Mesendoderm (in vitro differentiated cells): ENCODE results near the gene ZNF579.

Experiments
- DNase-seq: peaks from one replicate; pipeline ENCODE4 v3.0.0; 2013
- H2AK5ac ChIP-seq: 2 replicates; pipeline ENCODE4 v1.6.1; 2013; ENCODE audit warnings: low read length, inconsistent platforms
- H2BK120ac ChIP-seq: 2 replicates; pipeline ENCODE4 v1.6.1; 2013; ENCODE audit warnings: low read depth, mild to moderate bottlenecking, low read length, moderate library complexity, mixed read lengths
- H2BK15ac ChIP-seq: replicated peaks from 2 replicates; pipeline ENCODE4 v1.6.1; 2013; ENCODE audit warnings: low read depth, mild to moderate bottlenecking, moderate library complexity
- H2BK5ac ChIP-seq: 2 replicates; pipeline ENCODE4 v1.6.1; 2013; ENCODE audit warnings: low read length, inconsistent platforms
- H3K18ac ChIP-seq: 2 replicates; pipeline ENCODE4 v1.6.1; 2013; ENCODE audit warnings: mild to moderate bottlenecking, low read length, mixed read lengths
- H3K23ac ChIP-seq: one replicate; pipeline ENCODE4 v1.6.1; 2013; ENCODE audit warnings: low read length
- H3K27ac ChIP-seq: 2 replicates; pipeline ENCODE4 v1.5.1; 2013; ENCODE audit warnings: low read depth, mild to moderate bottlenecking, inconsistent platforms, low read length, moderate library complexity
- H3K27me3 ChIP-seq: 2 replicates; pipeline ENCODE4 v1.6.1; 2013; ENCODE audit warnings: low read length, control low read depth, mild to moderate bottlenecking, inconsistent platforms; ENCODE audit not compliant: insufficient read depth, poor library complexity
- H3K36me3 ChIP-seq: 2 replicates; pipeline ENCODE4 v1.6.1; 2013; ENCODE audit warnings: low read length, inconsistent platforms; ENCODE audit not compliant: control insufficient read depth, insufficient read depth
- H3K4ac ChIP-seq: one replicate; pipeline ENCODE4 v1.6.1; 2013; ENCODE audit warnings: low read depth, mild to moderate bottlenecking, low read length, moderate library complexity
- H3K4me1 ChIP-seq: 2 replicates; pipeline ENCODE4 v1.6.1; 2013; ENCODE audit warnings: low read depth, low read length, inconsistent platforms; ENCODE audit not compliant: control insufficient read depth
- H3K4me2 ChIP-seq: 2 replicates; pipeline ENCODE4 v1.6.1; 2013; ENCODE audit warnings: low read length
- H3K4me3 ChIP-seq: 2 replicates; pipeline ENCODE4 v1.5.1; 2013; ENCODE audit warnings: mild to moderate bottlenecking, low read length
- H3K56ac ChIP-seq: one replicate; pipeline ENCODE4 v1.6.1; 2013; ENCODE audit warnings: low read length
- H3K79me1 ChIP-seq: 2 replicates; pipeline ENCODE4 v1.6.1; 2013; ENCODE audit warnings: low read length, inconsistent platforms
- H3K79me2 ChIP-seq: 2 replicates; pipeline ENCODE4 v1.6.1; 2013; ENCODE audit warnings: mild to moderate bottlenecking, low read length; ENCODE audit not compliant: control insufficient read depth, insufficient read depth
- H3K9ac ChIP-seq: 2 replicates; pipeline ENCODE4 v1.6.1; 2013; ENCODE audit warnings: low read length, inconsistent platforms
- H4K5ac ChIP-seq: one replicate; pipeline ENCODE4 v1.6.1; 2013; ENCODE audit warnings: low read length
- H4K8ac ChIP-seq: one replicate; pipeline ENCODE4 v1.6.1; 2013; ENCODE audit warnings: low read depth, mild to moderate bottlenecking, control low read depth, low read length, moderate library complexity
- WGBS: extraction: QIAGEN DNeasy Blood & Tissue Kit; methylation state at CpG from one replicate; pipeline ENCODE4 v1.1.7; 2013; ENCODE audit warnings: low lambda C conversion rate, missing lambda C conversion rate; ENCODE audit not compliant: insufficient coverage; ENCODE audit errors: extremely low coverage; 5-methylcytosine and 5-hydroxymethylcytosine counted together

ZNF579 gene

DNA sequence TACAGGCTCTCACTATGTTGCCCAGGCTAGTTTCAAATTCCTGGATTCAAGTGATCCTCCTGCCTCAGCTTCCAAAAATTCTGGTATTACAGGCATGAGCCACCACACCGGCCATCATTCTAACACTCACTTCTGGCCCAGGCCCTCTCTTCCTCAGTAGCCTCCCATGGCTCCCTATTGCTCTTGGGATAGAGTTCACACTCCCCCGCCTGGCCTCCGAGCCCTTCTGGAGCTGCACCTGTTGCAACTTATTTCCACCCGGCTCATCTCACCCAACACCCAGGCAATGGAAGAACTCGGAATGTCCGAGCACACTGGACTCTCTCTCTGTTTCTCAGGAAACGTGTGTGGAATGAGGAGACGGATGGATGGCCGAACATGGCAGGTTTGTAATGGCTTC lies 26.3 kb downstream of the ZNF579 start:
- Histone ChIP-seq H3K56ac (no peak overlapping the region), H3K4me3 (no peak overlapping the region), H3K4me1 (no peaks in the 10 kb centered on the region), H3K36me3 (no peaks in the 10 kb centered on the region), H3K79me2 (no peaks in the 10 kb centered on the region), H3K4me2 (no peak overlapping the region), H3K4ac (no peak overlapping the region), H3K27ac (no peak overlapping the region), H4K5ac (no peak overlapping the region), H2BK120ac (no peak overlapping the region), H3K9ac (no peak overlapping the region), H3K18ac (no peak overlapping the region), H3K23ac (no peak overlapping the region), H2BK5ac (no peak overlapping the region), H3K27me3 (no peaks in the 10 kb centered on the region), H2AK5ac (no peak overlapping the region), H3K79me1 (no peaks in the 10 kb centered on the region), H4K8ac (no peak overlapping the region), H2BK15ac (no peak overlapping the region)
- no peak for DNase-seq
- WGBS, result no CpG with 5 or more reads among the region's 9 CpGs

- no peak overlapping the region for H3K4me2 ChIP-seq
- no peak overlapping the region for H2BK120ac ChIP-seq
- no peak overlapping the region for H3K18ac ChIP-seq
- no peak overlapping the region for H3K56ac ChIP-seq
- no peaks in the 10 kb centered on the region for H3K4me1 ChIP-seq
- H3K4me3 ChIP-seq, result no peak overlapping the region
- H4K5ac ChIP-seq, result no peak overlapping the region
- H2BK15ac ChIP-seq, result no peak overlapping the region
- H3K4ac ChIP-seq, result no peak overlapping the region
- peak; percentile 35 for DNase-seq
- no peak overlapping the region for H3K23ac ChIP-seq
- no peak overlapping the region for H3K27ac ChIP-seq
- H2BK5ac ChIP-seq, result no peak overlapping the region
- no peak overlapping the region for H3K9ac ChIP-seq
- H3K79me2 ChIP-seq, result no peaks in the 10 kb centered on the region
- H3K36me3 ChIP-seq, result no peaks in the 10 kb centered on the region
- H3K27me3 ChIP-seq, result no peaks in the 10 kb centered on the region
- H3K79me1 ChIP-seq, result no peaks in the 10 kb centered on the region
- no CpG with 5 or more reads among the region's 13 CpGs for WGBS
- H2AK5ac ChIP-seq, result no peak overlapping the region
- no peak overlapping the region for H4K8ac ChIP-seq
These were observed 27.1 kb downstream of the ZNF579 start for GRCh38 chr19:55553217-55554182.

DNA sequence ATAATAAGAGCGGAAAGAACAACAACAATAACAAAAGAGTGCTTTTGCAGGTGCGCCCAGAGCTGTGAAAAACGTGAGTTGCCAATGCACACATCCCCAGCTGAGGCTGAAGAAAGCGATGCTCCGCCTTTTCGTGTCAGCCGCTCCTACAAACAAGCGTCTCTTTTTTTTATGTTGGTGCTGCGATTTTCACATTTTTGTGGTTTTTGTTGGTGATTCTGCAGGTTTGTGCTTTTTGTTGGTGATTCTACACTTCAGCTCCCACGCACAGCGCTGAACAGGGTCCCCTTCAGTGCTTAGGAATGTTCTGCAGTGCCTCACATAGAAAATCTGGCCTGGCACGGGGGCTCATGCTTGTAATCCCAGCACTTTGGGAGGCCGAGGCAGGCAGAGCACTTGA lies 28.0 kb downstream of the ZNF579 start:
- H3K27ac ChIP-seq, result no peak overlapping the region
- DNase-seq, result no peak

DNA sequence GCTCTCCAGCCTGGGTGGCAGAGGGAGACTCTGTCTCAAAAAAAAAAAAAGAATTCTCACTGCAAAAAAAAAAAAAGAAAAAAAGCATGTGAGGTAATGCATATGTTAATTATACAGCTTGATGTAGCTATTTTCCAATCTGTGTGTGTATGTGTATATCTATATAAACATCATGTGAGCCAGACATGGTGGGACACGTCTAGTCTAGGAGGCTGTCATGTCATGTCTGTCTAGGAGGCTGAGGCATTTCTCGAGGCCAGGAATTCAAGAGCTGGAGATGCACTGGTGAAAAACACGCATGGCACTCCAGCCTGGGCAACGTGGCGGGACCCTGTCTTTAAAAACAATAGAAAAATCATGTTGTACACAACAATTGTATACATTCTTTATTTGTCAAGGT lies 28.4 kb downstream of the ZNF579 start:
- WGBS, result no CpG with 5 or more reads among the region's 5 CpGs
- Histone ChIP-seq H3K18ac (no peak overlapping the region), H3K4me2 (no peak overlapping the region), H3K79me1 (no peaks in the 10 kb centered on the region), H2AK5ac (no peak overlapping the region), H4K5ac (no peak overlapping the region), H4K8ac (no peak overlapping the region), H3K4ac (no peak overlapping the region), H2BK15ac (no peak overlapping the region), H3K56ac (no peak overlapping the region), H2BK5ac (no peak overlapping the region), H3K4me3 (no peak overlapping the region), H3K27ac (no peak overlapping the region), H3K9ac (no peak overlapping the region), H3K79me2 (no peaks in the 10 kb centered on the region), H2BK120ac (no peak overlapping the region), H3K4me1 (no peaks in the 10 kb centered on the region), H3K23ac (no peak overlapping the region), H3K36me3 (no peaks in the 10 kb centered on the region), H3K27me3 (no peaks in the 10 kb centered on the region)
- no peak for DNase-seq

More for the DNA sequence above, 28.0 kb downstream of the ZNF579 start:
- Histone ChIP-seq H2AK5ac (no peak overlapping the region), H2BK5ac (no peak overlapping the region), H3K9ac (no peak overlapping the region), H3K36me3 (no peaks in the 10 kb centered on the region), H4K5ac (no peak overlapping the region), H3K79me1 (no peaks in the 10 kb centered on the region), H2BK15ac (no peak overlapping the region), H3K4me3 (no peak overlapping the region), H4K8ac (no peak overlapping the region), H2BK120ac (no peak overlapping the region), H3K18ac (no peak overlapping the region), H3K4ac (no peak overlapping the region), H3K23ac (no peak overlapping the region), H3K4me1 (no peaks in the 10 kb centered on the region), H3K56ac (no peak overlapping the region), H3K4me2 (no peak overlapping the region), H3K27me3 (no peaks in the 10 kb centered on the region), H3K79me2 (no peaks in the 10 kb centered on the region)
- WGBS, result no CpG with 5 or more reads among the region's 13 CpGs

DNA sequence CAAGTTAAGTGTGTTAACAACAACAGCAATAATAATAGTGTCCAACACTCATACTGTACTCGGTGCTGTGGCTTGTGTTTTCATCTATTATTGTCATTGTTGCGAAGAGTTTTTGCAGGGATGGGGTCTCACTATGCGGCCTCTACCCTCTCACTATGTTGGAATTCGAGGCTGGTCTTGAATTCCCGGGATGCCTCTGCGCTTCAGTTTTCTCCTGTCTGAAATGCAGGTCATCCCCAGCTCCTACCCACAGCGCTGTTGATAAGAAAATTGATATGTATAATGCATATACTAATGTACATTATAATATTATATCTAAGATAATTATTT lies 30.4 kb downstream of the ZNF579 start:
- H3K9ac ChIP-seq, result peak overlapping the region; percentile 46
- no peak overlapping the region for H3K23ac ChIP-seq
- no CpG with 5 or more reads among the region's 7 CpGs for WGBS
- no peaks in the 10 kb centered on the region for H3K79me2 ChIP-seq
- peak overlapping the region; percentile 30 for H3K4me2 ChIP-seq
- no peaks in the 10 kb centered on the region for H3K4me1 ChIP-seq
- peak; percentile 84 for DNase-seq
- no peak overlapping the region for H4K5ac ChIP-seq
- no peak overlapping the region for H2BK120ac ChIP-seq
- no peak overlapping the region for H2BK5ac ChIP-seq
- H2BK15ac ChIP-seq, result no peak overlapping the region
- H2AK5ac ChIP-seq, result no peak overlapping the region
- no peak overlapping the region for H3K4ac ChIP-seq
- H3K36me3 ChIP-seq, result no peaks in the 10 kb centered on the region
- H3K18ac ChIP-seq, result no peak overlapping the region
- H3K56ac ChIP-seq, result peak overlapping the region; percentile 69
- H3K27me3 ChIP-seq, result no peaks in the 10 kb centered on the region
- H3K4me3 ChIP-seq, result peak overlapping the region; percentile 12
- no peaks in the 10 kb centered on the region for H3K79me1 ChIP-seq
- H3K27ac ChIP-seq, result no peak overlapping the region
- H4K8ac ChIP-seq, result no peak overlapping the region
